ENCODE results near the gene CPNE1.

CPNE1 gene

GRCh38 chr20:35665949-35666288 is 1.2 kb upstream of the CPNE1 start:
- TF ChIP-seq EZH2phosphoT487 (IDR thresholded peaks at IDR 0.05; ENCODE audit: borderline replicate concordance) (no peak), CTCF (conservative IDR thresholded peaks at IDR 0.05; ENCODE audit: low read length) (no peak)
- H3K4me1 ChIP-seq (ENCODE audit: insufficient read depth, low read length, poor library complexity, severe bottlenecking): peaks cover 25% of the 10 kb centered on the region
- H3K9ac ChIP-seq (ENCODE audit: low read depth, low read length, poor library complexity, severe bottlenecking): no peak overlapping the region
- no peaks in the 10 kb centered on the region for H3K27me3 ChIP-seq (ENCODE audit: insufficient read depth, low read length, poor library complexity, severe bottlenecking)
- no peaks in the 10 kb centered on the region; the same call in 1 of the 2 replicates for H3K36me3 ChIP-seq (ENCODE audit: insufficient read depth, low read length)
- H3K4me2 ChIP-seq (ENCODE audit: low read depth, low read length, poor library complexity, severe bottlenecking): no peak overlapping the region
- no peaks in the 10 kb centered on the region for H3K9me3 ChIP-seq (ENCODE audit: insufficient read depth, low read depth, low read length)
- H3K9me2 ChIP-seq (replicated peaks; ENCODE audit: low read depth, low read length): no peaks in the 10 kb centered on the region
- H3K79me2 ChIP-seq (ENCODE audit: insufficient read depth, low read length): peaks cover 40% of the 10 kb centered on the region
- no peak overlapping the region for H3K4me3 ChIP-seq (ENCODE audit: low read length, poor library complexity, severe bottlenecking)
- H3F3A ChIP-seq (ENCODE audit: low read depth): no peaks in the 10 kb centered on the region
- no peak overlapping the region for H2AFZ ChIP-seq (ENCODE audit: low read length)
- H4K20me1 ChIP-seq (ENCODE audit: insufficient read depth, low read length, poor library complexity, severe bottlenecking): peaks cover 36% of the 10 kb centered on the region

GRCh38 chr20:35663516-35664465 is 909 bp downstream of the CPNE1 start:
- H2AFZ ChIP-seq (ENCODE audit: low read length): peak overlapping the region; percentile 49

GRCh38 chr20:35662551-35662950 is 2.1 kb downstream of the CPNE1 start:
- H3K36me3 ChIP-seq (ENCODE audit: insufficient read depth, low read length): no peaks in the 10 kb centered on the region
- peak overlapping the region; percentile 98 for H3K4me3 ChIP-seq (ENCODE audit: low read length, poor library complexity, severe bottlenecking)
- H2AFZ ChIP-seq (ENCODE audit: low read length): no peak overlapping the region
- peaks cover 41% of the 10 kb centered on the region for H3K4me1 ChIP-seq (ENCODE audit: insufficient read depth, low read length, poor library complexity, severe bottlenecking)
- no peaks in the 10 kb centered on the region for H3K27me3 ChIP-seq (ENCODE audit: insufficient read depth, low read length, poor library complexity, severe bottlenecking)
- peak overlapping the region; percentile 98 for H3K4me2 ChIP-seq (ENCODE audit: low read depth, low read length, poor library complexity, severe bottlenecking)
- TF ChIP-seq EZH2phosphoT487 (IDR thresholded peaks at IDR 0.05; ENCODE audit: borderline replicate concordance) (no peak), CTCF (conservative IDR thresholded peaks at IDR 0.05; ENCODE audit: low read length) (no peak)
- peaks cover 69% of the 10 kb centered on the region for H4K20me1 ChIP-seq (ENCODE audit: insufficient read depth, low read length, poor library complexity, severe bottlenecking)
- H3K9ac ChIP-seq (ENCODE audit: low read depth, low read length, poor library complexity, severe bottlenecking): peak overlapping the region; percentile 98
- no peaks in the 10 kb centered on the region for H3F3A ChIP-seq (ENCODE audit: low read depth)
- H3K9me3 ChIP-seq (ENCODE audit: insufficient read depth, low read depth, low read length): no peaks in the 10 kb centered on the region
- no peaks in the 10 kb centered on the region for H3K9me2 ChIP-seq (replicated peaks; ENCODE audit: low read depth, low read length)
- peaks cover 73% of the 10 kb centered on the region for H3K79me2 ChIP-seq (ENCODE audit: insufficient read depth, low read length)

More at GRCh38 chr20:35663516-35664465, 909 bp downstream of the CPNE1 start:
- Histone ChIP-seq H3K4me2 (ENCODE audit: low read depth, low read length, poor library complexity, severe bottlenecking) (peak overlapping the region; percentile 98), H3K9ac (ENCODE audit: low read depth, low read length, poor library complexity, severe bottlenecking) (peak overlapping the region; percentile 98), H3F3A (ENCODE audit: low read depth) (no peaks in the 10 kb centered on the region), H3K9me3 (ENCODE audit: insufficient read depth, low read depth, low read length) (no peaks in the 10 kb centered on the region), H3K4me1 (ENCODE audit: insufficient read depth, low read length, poor library complexity, severe bottlenecking) (peaks cover 40% of the 10 kb centered on the region), H4K20me1 (ENCODE audit: insufficient read depth, low read length, poor library complexity, severe bottlenecking) (peaks cover 57% of the 10 kb centered on the region), H3K79me2 (ENCODE audit: insufficient read depth, low read length) (peaks cover 61% of the 10 kb centered on the region), H3K4me3 (ENCODE audit: low read length, poor library complexity, severe bottlenecking) (peak overlapping the region; percentile 98), H3K9me2 (replicated peaks; ENCODE audit: low read depth, low read length) (no peaks in the 10 kb centered on the region), H3K36me3 (ENCODE audit: insufficient read depth, low read length) (no peaks in the 10 kb centered on the region; the same call in 1 of the 2 replicates), H3K27me3 (ENCODE audit: insufficient read depth, low read length, poor library complexity, severe bottlenecking) (no peaks in the 10 kb centered on the region)
- TF ChIP-seq EZH2phosphoT487 (IDR thresholded peaks at IDR 0.05; ENCODE audit: borderline replicate concordance) (no peak), CTCF (conservative IDR thresholded peaks at IDR 0.05; ENCODE audit: low read length) (no peak)
